SK-N-SH (cell line): ENCODE measurements around the gene TFB2M. TPM values are rescaled to one million over a fixed set of nuclear protein-coding genes. Genes with fewer than 3 reads are reported as not detected.
A peak's percentile ranks its signal among the peaks of the same experiment; 100 is the strongest.

Experiments
- CTCF ChIA-PET: fragments of 300-600, 350-600 bp; formaldehyde crosslinking; extraction: SDS; loops from one replicate; lab custom pipeline; 2021; lab: Yijun Ruan, JAX
- POLR2A ChIA-PET: fragments of 350-600 bp; sonication (Branson Sonifier 250); formaldehyde crosslinking; extraction: SDS; loops from one replicate; lab custom pipeline; 2020; ENCODE audit warnings: antibody characterized with exemption, inconsistent platforms; lab: Yijun Ruan, JAX
- DNase-seq: peaks from one replicate; pipeline ENCODE4 v3.0.0; 2012
- H2AFZ ChIP-seq: fragments of 200-600 bp; sonication (generic); 2 replicates; pipeline ENCODE4 v1.8.1; 2016; ENCODE audit warnings: antibody characterized with exemption, mild to moderate bottlenecking, low read depth
- H3F3A ChIP-seq: fragments of 200-600 bp; sonication (generic); replicated peaks from 2 replicates; pipeline ENCODE3; 2016; ENCODE audit warnings: antibody characterized with exemption, mild to moderate bottlenecking; ENCODE audit not compliant: insufficient read depth
- H3K27ac ChIP-seq, 2 experiments: fragments of 200-500 bp in 1 of 2; fragments of 200-600 bp in 1 of 2; sonication (Bioruptor generic) in 1 of 2; sonication (generic), shearing (Covaris generic) in 1 of 2; 2 replicates each; pipeline versions ENCODE4 v1.5.1 to v1.6.1; 2014 to 2016; ENCODE audit warnings: low read depth in 2 of 2, inconsistent platforms in 1 of 2, low read length in 1 of 2, mild to moderate bottlenecking in 1 of 2, mixed read lengths in 1 of 2
- H3K27me3 ChIP-seq: fragments of 200-600 bp; sonication (generic), shearing (Covaris generic); 2 replicates; pipeline ENCODE4 v1.6.1; 2016; ENCODE audit warnings: mixed run types; ENCODE audit not compliant: insufficient read depth
- H3K36me3 ChIP-seq, 2 experiments: fragments of 200-500 bp in 1 of 2; fragments of 200-600 bp in 1 of 2; sonication (Bioruptor generic) in 1 of 2; sonication (generic) in 1 of 2; replicated peaks in 1 of 2; 2 replicates each; pipeline versions ENCODE3 to v1.5.1; 2014 to 2016; ENCODE audit warnings: low read length in 1 of 2, mild to moderate bottlenecking in 1 of 2; ENCODE audit not compliant: insufficient read depth in 2 of 2, control insufficient read depth in 1 of 2
- H3K4me1 ChIP-seq, 2 experiments: fragments of 200-500 bp in 1 of 2; fragments of 200-600 bp in 1 of 2; sonication (Bioruptor generic) in 1 of 2; sonication (generic), shearing (Covaris generic) in 1 of 2; 2 replicates each; pipeline versions ENCODE4 v1.5.1 to v1.6.1; 2014 to 2016; ENCODE audit warnings: low read depth in 1 of 2, low read length in 1 of 2, mixed run types in 1 of 2; ENCODE audit not compliant: insufficient read depth in 2 of 2, control insufficient read depth in 1 of 2
- H3K4me2 ChIP-seq: fragments of 200-600 bp; sonication (generic), shearing (Covaris generic); 2 replicates; pipeline ENCODE4 v1.6.1; 2017; ENCODE audit warnings: mixed run types
- H3K4me3 ChIP-seq, 2 experiments: fragments of 200-500 bp in 1 of 2; fragments of 200-600 bp in 1 of 2; sonication (Bioruptor generic) in 1 of 2; sonication (generic), shearing (Covaris generic) in 1 of 2; 2 replicates each; pipeline versions ENCODE4 v1.5.1 to v1.8.1; 2014 to 2016; ENCODE audit warnings: low read depth in 2 of 2, inconsistent platforms in 1 of 2, low read length in 1 of 2, mild to moderate bottlenecking in 1 of 2, mixed read lengths in 1 of 2, moderate library complexity in 1 of 2
- H3K79me2 ChIP-seq: fragments of 200-600 bp; sonication (generic); 2 replicates; pipeline ENCODE4 v1.8.1; 2017; ENCODE audit warnings: mild to moderate bottlenecking; ENCODE audit not compliant: insufficient read depth
- H3K9ac ChIP-seq: fragments of 200-600 bp; sonication (generic); 2 replicates; pipeline ENCODE4 v1.6.1; 2017; ENCODE audit warnings: mixed run types
- H3K9me2 ChIP-seq: fragments of 200-600 bp; sonication (generic); 2 replicates; pipeline ENCODE4 v1.6.1; 2017; ENCODE audit warnings: mixed run types
- H3K9me3 ChIP-seq: fragments of 200-600 bp; sonication (generic); 2 replicates; pipeline ENCODE4 v1.6.1; 2017; ENCODE audit warnings: mixed run types, mild to moderate bottlenecking, moderate library complexity
- H4K20me1 ChIP-seq: fragments of 200-600 bp; sonication (generic); 2 replicates; pipeline ENCODE4 v1.6.1; 2017; ENCODE audit warnings: mild to moderate bottlenecking, mixed run types; ENCODE audit not compliant: insufficient read depth
- EP300 ChIP-seq, 2 experiments: IDR thresholded peaks; 2 replicates each; pipeline versions ENCODE4 v1.4.0 to v1.6.1; 2012; ENCODE audit warnings: borderline replicate concordance in 1 of 2, low read depth in 1 of 2, low read length in 1 of 2
- EZH2phosphoT487 ChIP-seq: fragments of 200-600 bp; sonication (generic); IDR thresholded peaks from 2 replicates; pipeline ENCODE4 v1.6.1; 2017; ENCODE audit warnings: low read depth, mixed run types, mild to moderate bottlenecking, antibody characterized with exemption, moderate library complexity, borderline replicate concordance
- GABPA ChIP-seq: IDR thresholded peaks from 2 replicates; pipeline ENCODE4 v1.4.0; 2012; ENCODE audit warnings: low read depth, mild to moderate bottlenecking
- MEF2A ChIP-seq: IDR thresholded peaks from 2 replicates; pipeline ENCODE4 v1.4.0; 2012; ENCODE audit warnings: low read depth, borderline replicate concordance
- NFIC ChIP-seq: IDR thresholded peaks from 2 replicates; pipeline ENCODE4 v1.4.0; 2012; ENCODE audit warnings: borderline replicate concordance
- NRF1 ChIP-seq: IDR thresholded peaks from 2 replicates; pipeline ENCODE4 v1.6.1; 2012; ENCODE audit warnings: low read depth, mild to moderate bottlenecking, low read length
- POLR2AphosphoS5 ChIP-seq: IDR thresholded peaks from 2 replicates; pipeline ENCODE4 v1.6.1; 2012; ENCODE audit warnings: low read depth, low read length
- RAD21 ChIP-seq: IDR thresholded peaks from 2 replicates; pipeline ENCODE4 v1.6.1; 2012; ENCODE audit warnings: mild to moderate bottlenecking, low read length
- SIN3A ChIP-seq: IDR thresholded peaks from 2 replicates; pipeline ENCODE4 v1.6.1; 2012; ENCODE audit warnings: low read depth, mild to moderate bottlenecking, low read length, moderate library complexity, borderline replicate concordance
- SMC3 ChIP-seq: IDR thresholded peaks from 2 replicates; pipeline ENCODE4 v1.6.1; 2012; ENCODE audit warnings: low read depth, low read length, improper control_type of control experiment
- TAF1 ChIP-seq: IDR thresholded peaks from 2 replicates; pipeline ENCODE4 v1.6.1; 2012; ENCODE audit warnings: low read depth, mild to moderate bottlenecking, low read length, moderate library complexity, borderline replicate concordance
- TCF12 ChIP-seq: IDR thresholded peaks from 2 replicates; pipeline ENCODE4 v1.4.0; 2012
- WGBS: methylation state at CpG from one replicate; pipeline ENCODE4 v1.1.6; 2017; ENCODE audit warnings: low lambda C conversion rate; 5-methylcytosine and 5-hydroxymethylcytosine counted together
- polyA plus RNA-seq, 3 experiments: library from polyadenylated mRNA; depleted of rRNA; stranded (reverse); fragments of >200 nt; gene quantifications; 2 replicates each; pipeline ENCODE4 v1.2.3, GENCODE V29; 2012
- TF ChIP-seq, protein P1 (sequence below): IDR thresholded peaks from 2 replicates; pipeline ENCODE4 v1.4.0; 2012; ENCODE audit warnings: low read depth, borderline replicate concordance
- TF ChIP-seq, protein P2 (sequence below): fragments of 200-600 bp; sonication (generic); IDR thresholded peaks from 2 replicates; pipeline ENCODE4 v1.6.1; 2017; ENCODE audit warnings: antibody characterized with exemption, mild to moderate bottlenecking, moderate library complexity

Gene TFB2M
- polyA plus RNA-seq, 1 of the 3 experiments (the other 2 are of a cell fraction): 17.3 TPM

DNA sequence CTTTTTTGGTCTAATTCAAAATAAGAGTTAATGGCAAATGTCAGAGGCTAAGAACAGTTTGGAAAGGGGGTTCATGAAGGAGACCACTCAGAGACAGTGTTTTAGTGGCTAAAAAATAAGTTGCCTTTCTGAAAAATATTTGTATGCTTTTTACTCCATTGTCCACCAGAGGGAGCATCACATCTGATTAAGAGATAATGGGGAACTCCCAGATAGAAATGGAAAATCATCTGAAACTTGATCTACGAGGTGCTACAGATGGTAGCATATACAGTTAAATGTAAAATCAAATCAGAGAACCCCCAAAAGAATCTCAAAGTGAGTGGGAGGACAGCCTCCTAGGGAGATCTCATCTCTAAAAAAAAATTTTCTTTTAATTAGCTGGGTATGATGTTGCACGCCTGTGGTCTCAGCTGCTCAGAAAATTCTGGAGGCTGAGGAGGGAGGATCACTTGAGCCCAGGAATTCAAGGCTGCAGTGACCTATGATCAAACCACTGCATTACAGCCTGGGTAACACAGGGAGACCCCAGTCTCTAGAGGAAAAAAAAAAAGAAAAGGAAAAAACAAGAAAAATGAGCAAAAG, 68.6 kb downstream of the TFB2M start (continued):
- TF ChIP-seq, protein P1, sequence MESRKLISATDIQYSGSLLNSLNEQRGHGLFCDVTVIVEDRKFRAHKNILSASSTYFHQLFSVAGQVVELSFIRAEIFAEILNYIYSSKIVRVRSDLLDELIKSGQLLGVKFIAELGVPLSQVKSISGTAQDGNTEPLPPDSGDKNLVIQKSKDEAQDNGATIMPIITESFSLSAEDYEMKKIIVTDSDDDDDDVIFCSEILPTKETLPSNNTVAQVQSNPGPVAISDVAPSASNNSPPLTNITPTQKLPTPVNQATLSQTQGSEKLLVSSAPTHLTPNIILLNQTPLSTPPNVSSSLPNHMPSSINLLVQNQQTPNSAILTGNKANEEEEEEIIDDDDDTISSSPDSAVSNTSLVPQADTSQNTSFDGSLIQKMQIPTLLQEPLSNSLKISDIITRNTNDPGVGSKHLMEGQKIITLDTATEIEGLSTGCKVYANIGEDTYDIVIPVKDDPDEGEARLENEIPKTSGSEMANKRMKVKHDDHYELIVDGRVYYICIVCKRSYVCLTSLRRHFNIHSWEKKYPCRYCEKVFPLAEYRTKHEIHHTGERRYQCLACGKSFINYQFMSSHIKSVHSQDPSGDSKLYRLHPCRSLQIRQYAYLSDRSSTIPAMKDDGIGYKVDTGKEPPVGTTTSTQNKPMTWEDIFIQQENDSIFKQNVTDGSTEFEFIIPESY: no peak
- peak; percentile 67 for TF ChIP-seq SMC3
- TF ChIP-seq EP300 (IDR thresholded peaks at IDR 0.05; ENCODE audit: borderline replicate concordance in 1 of 2, low read depth in 1 of 2, low read length in 1 of 2): no peak
- TF ChIP-seq NFIC: no peak
- no peak for TF ChIP-seq SIN3A
- TF ChIP-seq TAF1: no peak
- TF ChIP-seq MEF2A: no peak
- no peak for TF ChIP-seq EZH2phosphoT487
- no peak for TF ChIP-seq TCF12
- TF ChIP-seq POLR2AphosphoS5: no peak

DNA sequence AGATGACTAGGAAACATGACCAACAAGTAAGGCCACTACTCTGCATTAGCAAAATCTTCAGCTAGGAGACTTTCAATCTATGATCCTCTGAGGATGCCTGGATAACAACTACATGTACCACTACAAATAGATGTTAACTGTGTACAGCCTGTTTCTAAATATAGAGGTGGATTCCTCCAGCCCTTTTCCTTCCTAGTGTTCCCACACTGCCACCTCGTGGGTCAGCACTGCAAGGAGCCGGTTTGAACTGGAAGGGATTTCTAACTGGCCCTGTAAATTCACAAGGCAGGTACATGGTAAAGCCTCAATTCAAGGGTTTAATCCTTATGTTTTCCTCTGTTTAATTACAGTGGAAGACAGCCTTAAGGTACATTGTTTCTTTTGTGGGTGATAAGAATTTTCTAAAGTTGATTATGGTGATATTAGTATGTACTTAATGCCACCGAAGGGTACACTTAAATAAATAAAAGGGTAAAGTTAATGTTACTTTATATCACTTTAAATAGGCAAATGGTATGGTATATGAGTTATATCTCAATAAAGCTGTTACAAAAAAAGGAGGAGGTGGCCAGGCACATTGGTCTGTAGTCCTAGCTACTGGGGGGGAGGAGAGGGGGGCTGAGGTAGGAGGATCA, 73.3 kb downstream of the TFB2M start:
- WGBS: 32% methylated on average over 3 of the region's 3 CpGs
- peak overlapping the region in 1 of 2 experiments; percentile 10; a peak in 1 of 4 replicates for H3K4me3 ChIP-seq
- H3F3A ChIP-seq: no peaks in the 10 kb centered on the region
- peak; percentile 68; the same call in 1 of the 2 replicates for TF ChIP-seq MEF2A
- no peak for TF ChIP-seq GABPA
- TF ChIP-seq RAD21: peak; percentile 93
- TF ChIP-seq NRF1: no peak
- peak in 1 of 2 experiments; percentile 12; a peak in 1 of 4 replicates for TF ChIP-seq EP300 (IDR thresholded peaks at IDR 0.05; ENCODE audit: borderline replicate concordance in 1 of 2, low read depth in 1 of 2, low read length in 1 of 2)
- TF ChIP-seq SMC3: peak; percentile 82
- TF ChIP-seq, protein P2, sequence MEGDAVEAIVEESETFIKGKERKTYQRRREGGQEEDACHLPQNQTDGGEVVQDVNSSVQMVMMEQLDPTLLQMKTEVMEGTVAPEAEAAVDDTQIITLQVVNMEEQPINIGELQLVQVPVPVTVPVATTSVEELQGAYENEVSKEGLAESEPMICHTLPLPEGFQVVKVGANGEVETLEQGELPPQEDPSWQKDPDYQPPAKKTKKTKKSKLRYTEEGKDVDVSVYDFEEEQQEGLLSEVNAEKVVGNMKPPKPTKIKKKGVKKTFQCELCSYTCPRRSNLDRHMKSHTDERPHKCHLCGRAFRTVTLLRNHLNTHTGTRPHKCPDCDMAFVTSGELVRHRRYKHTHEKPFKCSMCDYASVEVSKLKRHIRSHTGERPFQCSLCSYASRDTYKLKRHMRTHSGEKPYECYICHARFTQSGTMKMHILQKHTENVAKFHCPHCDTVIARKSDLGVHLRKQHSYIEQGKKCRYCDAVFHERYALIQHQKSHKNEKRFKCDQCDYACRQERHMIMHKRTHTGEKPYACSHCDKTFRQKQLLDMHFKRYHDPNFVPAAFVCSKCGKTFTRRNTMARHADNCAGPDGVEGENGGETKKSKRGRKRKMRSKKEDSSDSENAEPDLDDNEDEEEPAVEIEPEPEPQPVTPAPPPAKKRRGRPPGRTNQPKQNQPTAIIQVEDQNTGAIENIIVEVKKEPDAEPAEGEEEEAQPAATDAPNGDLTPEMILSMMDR: peak; percentile 92
- POLR2A ChIA-PET: interaction anchor here (0.8 kb wide), 1 partner anchor 14 kb away, joined by 3 read pairs; no protein-coding TSS in a partner anchor
- peaks cover 3 to 8% of the 10 kb centered on the region in 2 experiments; a peak in 2 of 4 replicates for H3K4me1 ChIP-seq
- no peak overlapping the region for H3K4me2 ChIP-seq
- H3K9ac ChIP-seq: no peak overlapping the region
- H3K27ac ChIP-seq: peak overlapping the region; percentile 13 to 47
- no peaks in the 10 kb centered on the region for H3K36me3 ChIP-seq
- no peaks in the 10 kb centered on the region for H3K9me2 ChIP-seq
- no peak overlapping the region for H2AFZ ChIP-seq
- H3K9me3 ChIP-seq: no peaks in the 10 kb centered on the region
- no peaks in the 10 kb centered on the region for H3K27me3 ChIP-seq
- DNase-seq: peak; percentile 76
- H3K79me2 ChIP-seq: peaks cover 10% of the 10 kb centered on the region
- no peaks in the 10 kb centered on the region for H4K20me1 ChIP-seq
- CTCF ChIA-PET: interaction anchor here (0.9 to 3.1 kb wide), 20 partner anchors 10 to 1342 kb away, joined by 3 to 17 read pairs (median 4); partner anchors contain the start of genes CNST, SMYD3 and TFB2M
